K562 (cell line): ENCODE measurements around the gene ZNF202. TPM values are rescaled to one million over a fixed set of nuclear protein-coding genes. Genes with fewer than 3 reads are reported as not detected.
"Not testable (repeated sequence)": the region's sequence is repeated elsewhere in the genome, so short reads cannot be mapped to it uniquely, and the experiment has no call there.

Experiments
- ATAC-seq: fragments of 200-7000 bp; cut with Tn5 transposase; 3 replicates; pipeline ENCODE4 v1.9.1; 2020; ENCODE audit warnings: moderate library complexity
- BruUV-seq: library from RNA; stranded (reverse); fragments of 400-500 nt; replicated peaks from 2 replicates; lab custom pipeline; 2021; lab: Mats Ljungman, UMichigan
- CTCF ChIA-PET: fragments of 300-600 bp; formaldehyde crosslinking; extraction: SDS; loops from one replicate; lab custom pipeline; 2021; ENCODE audit warnings: low intra/inter-chr PET ratio; lab: Yijun Ruan, JAX
- POLR2A ChIA-PET: fragments of 300-600, 350-650 bp; sonication (Branson Sonifier 250); formaldehyde crosslinking; extraction: SDS; loops from one replicate; lab custom pipeline; 2021; ENCODE audit warnings: antibody characterized with exemption, inconsistent platforms; lab: Yijun Ruan, JAX
- DNase-seq, 4 experiments: peaks; one replicate each; pipeline versions ENCODE4 v3.0.0 to v3.0.0-alpha.2; 2011 to 2018; ENCODE audit warnings: low spot score in 3 of 4, mixed read lengths in 3 of 4; ENCODE audit errors: extremely low read depth in 1 of 4
- FAIRE-seq: peaks from 2 replicates; lab custom pipeline; 2011; peaks lifted over from hg19 to GRCh38; lab: Jason Lieb, UNC
- H2AFZ ChIP-seq: 2 replicates; pipeline ENCODE4 v1.6.0; 2011; ENCODE audit warnings: low read depth, low read length, control low read depth, inconsistent platforms
- H3K27ac ChIP-seq: fragments of 200-600 bp; 3 replicates; pipeline ENCODE4 v1.8.0; 2011; ENCODE audit warnings: low read depth, mild to moderate bottlenecking, control low read depth, inconsistent platforms, low read length, moderate library complexity, mixed read lengths; ENCODE audit errors: extremely low read depth
- H3K27me3 ChIP-seq, 2 experiments: fragments of 300-600 bp in 1 of 2; 2 replicates in 1 of 2; 3 replicates in 1 of 2; pipeline versions ENCODE4 v1.6.0 to v1.8.0; 2011; ENCODE audit warnings: inconsistent platforms in 2 of 2, low read length in 2 of 2, mild to moderate bottlenecking in 1 of 2, mixed read lengths in 1 of 2, moderate library complexity in 1 of 2; ENCODE audit not compliant: control insufficient read depth in 2 of 2, insufficient read depth in 2 of 2
- H3K36me3 ChIP-seq: fragments of 300-600 bp; 3 replicates; pipeline ENCODE4 v1.8.0; 2011; ENCODE audit warnings: mild to moderate bottlenecking, low read length, inconsistent platforms; ENCODE audit not compliant: control insufficient read depth, insufficient read depth
- H3K4me1 ChIP-seq, 2 experiments: fragments of 200-600 bp in 1 of 2; replicated peaks in 1 of 2; 2 replicates in 1 of 2; 3 replicates in 1 of 2; pipeline versions ENCODE4 v1.5.1 to v1.8.0; 2011; ENCODE audit warnings: inconsistent platforms in 2 of 2, low read length in 2 of 2, mild to moderate bottlenecking in 1 of 2, mixed read lengths in 1 of 2, moderate library complexity in 1 of 2; ENCODE audit not compliant: control insufficient read depth in 2 of 2, insufficient read depth in 2 of 2
- H3K4me2 ChIP-seq: 2 replicates; pipeline ENCODE4 v1.6.1; 2011; ENCODE audit warnings: low read length, control low read depth, inconsistent platforms, mixed read lengths; ENCODE audit not compliant: insufficient read depth
- H3K4me3 ChIP-seq: fragments of 200-600 bp; sonication (generic), shearing (Covaris generic); 2 replicates; pipeline ENCODE4 v1.5.1; 2016; ENCODE audit warnings: control low read depth, inconsistent platforms
- H3K79me2 ChIP-seq: fragments of 200-600 bp; 3 replicates; pipeline ENCODE4 v1.8.0; 2011; ENCODE audit warnings: low read length, inconsistent platforms; ENCODE audit not compliant: control insufficient read depth, insufficient read depth
- H3K9ac ChIP-seq, 2 experiments: 2 replicates each; pipeline versions ENCODE4 v1.6.0 to v1.6.1; 2011; ENCODE audit warnings: low read depth in 2 of 2, low read length in 2 of 2, control low read depth in 1 of 2, inconsistent platforms in 1 of 2, mild to moderate bottlenecking in 1 of 2, mixed read lengths in 1 of 2; ENCODE audit not compliant: insufficient read depth in 1 of 2
- H3K9me1 ChIP-seq: one replicate; pipeline ENCODE4 v1.6.0; 2011; ENCODE audit warnings: inconsistent platforms, mild to moderate bottlenecking, low read length, moderate library complexity; ENCODE audit not compliant: control insufficient read depth, insufficient read depth
- H3K9me3 ChIP-seq: replicated peaks from 2 replicates; pipeline ENCODE4 v1.5.1; 2011; ENCODE audit warnings: low read depth, low read length, inconsistent platforms; ENCODE audit not compliant: control insufficient read depth, insufficient read depth
- H4K20me1 ChIP-seq: replicated peaks from 2 replicates; pipeline ENCODE4 v1.6.1; 2011; ENCODE audit warnings: low read length, inconsistent platforms, mixed read lengths; ENCODE audit not compliant: control insufficient read depth, insufficient read depth
- ARID2 ChIP-seq: fragments of 450-650 bp; IDR thresholded peaks from 2 replicates; pipeline ENCODE4 v1.6.1; 2017; ENCODE audit warnings: antibody characterized with exemption, mild to moderate bottlenecking
- CTCF ChIP-seq, 3 experiments: IDR thresholded peaks in 2 of 3; conservative IDR thresholded peaks in 1 of 3; 2 replicates each; pipeline ENCODE4 v1.5.1; 2011 to 2012; ENCODE audit warnings: low read length in 3 of 3, mild to moderate bottlenecking in 3 of 3, control low read depth in 2 of 3, improper control_type of control experiment in 1 of 3, inconsistent platforms in 1 of 3, low read depth in 1 of 3, mixed read lengths in 1 of 3, moderate library complexity in 1 of 3; ENCODE audit not compliant: insufficient read depth in 2 of 3
- DEAF1 ChIP-seq: fragments of 450-650 bp; formaldehyde crosslinking; IDR thresholded peaks from 2 replicates; pipeline ENCODE4 v1.4.0; 2020; ENCODE audit warnings: mild to moderate bottlenecking, moderate library complexity
- RAD21 ChIP-seq, 2 experiments: fragments of 250-450 bp in 1 of 2; fragments of 450-650 bp in 1 of 2; sonication (Bioruptor Pico) in 1 of 2; formaldehyde crosslinking in 1 of 2; IDR thresholded peaks in 1 of 2; conservative IDR thresholded peaks in 1 of 2; 2 replicates each; pipeline versions ENCODE4 v1.4.0 to v1.8.0; 2020 to 2022; ENCODE audit warnings: mild to moderate bottlenecking in 2 of 2, moderate library complexity in 1 of 2
- ZNF146 ChIP-seq: IDR thresholded peaks from one replicate; pipeline ENCODE4 v1.6.1; 2018; ENCODE audit warnings: missing compliant biosample characterization; ENCODE audit not compliant: unreplicated experiment
- ZNF77 ChIP-seq: fragments of 250-450 bp; sonication (Bioruptor Pico); IDR thresholded peaks from 2 replicates; pipeline ENCODE4 v1.5.0; 2020
- WGBS: fragments of 100-300 bp; shearing (Covaris generic); methylation state at CpG from one replicate; pipeline ENCODE4 v1.1.6; 2016; ENCODE audit warnings: low coverage, mixed read lengths; ENCODE audit not compliant: insufficient coverage; ENCODE audit errors: missing lambda C conversion rate; 5-methylcytosine and 5-hydroxymethylcytosine counted together
- in situ Hi-C: fragments of 300-500 bp; cut with MboI; formaldehyde crosslinking; loops from 4 replicates; pipeline ENCODE4 v1.15.0; 2018; ENCODE audit warnings: inconsistent platforms, mixed read lengths
- intact Hi-C: fragments of 100-400 bp; cut with micrococcal nuclease; formaldehyde crosslinking; loops from 2 replicates; pipeline ENCODE4 v1.14.2; 2022
- polyA plus RNA-seq, 8 experiments: library from polyadenylated mRNA; depleted of rRNA in 4 of 8; stranded (reverse) in 5 of 8; unstranded in 3 of 8; fragments of >200 nt; fragmentation: Nextera tagmentation in 2 of 8; fragmentation: Illumina TruSeq in 1 of 8; extraction: Ambion mirVana in 2 of 8; extraction: Trizol in 1 of 8; gene quantifications; 2 replicates each; pipeline versions ENCODE4 v1.2.1 to v1.2.3, GENCODE V29; 2011 to 2014; ENCODE audit warnings: inconsistent platforms in 1 of 8, missing spikeins in 1 of 8
- total RNA-seq, 7 experiments: library from RNA; depleted of rRNA in 6 of 7; stranded (reverse); fragments of >200 nt in 6 of 7; fragmentation: Illumina TruSeq in 2 of 7; extraction: Trizol in 2 of 7; gene quantifications; 2 replicates each; pipeline versions ENCODE4 v1.2.1 to v1.2.3, GENCODE V29; 2011 to 2021; ENCODE audit warnings: low replicate concordance in 1 of 7

Gene ZNF202
- total and polyA plus RNA-seq, 9 of the 15 experiments (the other 6 are each of a cell fraction or from before 2014, with no cell fraction given) = 2.3 to 18.7 (median 12.7) TPM

GRCh38 chr11:123712627-123713026, 28.8 kb downstream of the ZNF202 start:
- intact Hi-C loops, H3K9me1 ChIP-seq, in situ Hi-C loops, DNase-seq, CTCF ChIA-PET, POLR2A ChIA-PET, H3K4me1 ChIP-seq, H3K4me3 ChIP-seq, H3K9ac ChIP-seq, H3K4me2 ChIP-seq, H4K20me1 ChIP-seq, H3K27me3 ChIP-seq, ATAC-seq, H3K36me3 ChIP-seq, H3K9me3 ChIP-seq, FAIRE-seq, H3K79me2 ChIP-seq, H3K27ac ChIP-seq, H2AFZ ChIP-seq, BruUV-seq: not testable (repeated sequence)
- peak; percentile 75 for TF ChIP-seq ZNF146 (CRISPR knock-in tag)
- 0% methylated on average over 3 of the region's 3 CpGs for WGBS

GRCh38 chr11:123707606-123708205, 33.8 kb downstream of the ZNF202 start:
- ATAC-seq = peak; percentile 92
- H3K4me2 ChIP-seq = no peak overlapping the region
- H3K9me1 ChIP-seq = no peaks in the 10 kb centered on the region
- CTCF ChIA-PET = interaction anchor here (0.7 to 2.9 kb wide), 5 partner anchors 9 to 130 kb away, joined by 3 to 21 read pairs (median 3); no protein-coding TSS in a partner anchor
- H4K20me1 ChIP-seq = no peaks in the 10 kb centered on the region
- in situ Hi-C loops (loop anchor here (5.0 kb wide), 1 partner anchor 65 kb away; no protein-coding TSS in a partner anchor), intact Hi-C loops (loop anchor here (1.0 to 5.0 kb wide), 3 partner anchors 66 to 195 kb away; no protein-coding TSS in a partner anchor)
- POLR2A ChIA-PET = interaction anchor here (2.3 kb wide), 1 partner anchor 9 kb away, joined by 4 read pairs; no protein-coding TSS in a partner anchor
- H3K4me1 ChIP-seq = no peaks in the 10 kb centered on the region; a peak in 1 of 5 replicates
- peak; percentile 57 to 72 (median 59) for DNase-seq
- WGBS = 0% methylated on average over 8 of the region's 8 CpGs
- H3K79me2 ChIP-seq = no peaks in the 10 kb centered on the region
- FAIRE-seq = peak; percentile 86
- no peak overlapping the region for H3K4me3 ChIP-seq
- no TSS peak for BruUV-seq
- no peaks in the 10 kb centered on the region for H3K9me3 ChIP-seq
- H3K36me3 ChIP-seq = no peaks in the 10 kb centered on the region
- H2AFZ ChIP-seq = no peak overlapping the region
- H3K27ac ChIP-seq = no peak overlapping the region
- peaks cover 0 to 5% of the 10 kb centered on the region in 2 experiments; a peak in 1 of 5 replicates for H3K27me3 ChIP-seq
- H3K9ac ChIP-seq = no peak overlapping the region
- TF ChIP-seq DEAF1 (peak; percentile 63), ARID2 (0 out of 2 replicates have a peak, but pooled peaks have one; percentile 53), CTCF (IDR thresholded peaks at IDR 0.05 in 2 of 3, conservative IDR thresholded peaks at IDR 0.05 in 1 of 3; ENCODE audit: insufficient read depth in 2 of 3, low read depth in 1 of 3, low read length in 3 of 3) (peak; percentile 64 to 87 (median 72)), RAD21 (CRISPR knock-in tag; conservative IDR thresholded peaks at IDR 0.05 in 1 of 2, IDR thresholded peaks at IDR 0.05 in 1 of 2) (peak; percentile 82 to 88), ZNF77 (CRISPR knock-in tag) (no peak)
